H1 (cell line): ENCODE results near the gene ZNF548. TPM values are rescaled to one million over a fixed set of nuclear protein-coding genes. Genes with fewer than 3 reads are reported as not detected.

Experiments
- BCL11A ChIP-seq, 2 experiments: IDR thresholded peaks; one replicate each; pipeline ENCODE4 v1.6.1; 2011; ENCODE audit warnings: low read depth in 2 of 2, low read length in 2 of 2, mild to moderate bottlenecking in 2 of 2
- CREB1 ChIP-seq: IDR thresholded peaks from 2 replicates; pipeline ENCODE4 v1.6.1; 2012; ENCODE audit warnings: inconsistent platforms
- EGR1 ChIP-seq: IDR thresholded peaks from 2 replicates; pipeline ENCODE4 v1.6.1; 2011; ENCODE audit warnings: low read depth, low read length, borderline replicate concordance
- EZH2 ChIP-seq: fragments of 200-600 bp; sonication (generic); IDR thresholded peaks from 2 replicates; pipeline ENCODE4 v1.7.1; 2012; ENCODE audit warnings: low read depth, mild to moderate bottlenecking, moderate library complexity, low read length, inconsistent platforms; ENCODE audit not compliant: severe bottlenecking
- FOSL1 ChIP-seq: IDR thresholded peaks from 2 replicates; pipeline ENCODE4 v1.6.1; 2011; ENCODE audit warnings: mild to moderate bottlenecking, low read depth, low read length, moderate library complexity; ENCODE audit not compliant: insufficient read depth
- HDAC6 ChIP-seq: IDR thresholded peaks from one replicate; pipeline ENCODE4 v1.7.1; 2012; ENCODE audit warnings: low read depth, mild to moderate bottlenecking, inconsistent platforms, low read length, moderate library complexity
- KDM1A ChIP-seq: fragments of 200-600, 300-600 bp; sonication (generic); IDR thresholded peaks from 2 replicates; pipeline ENCODE4 v1.7.1; 2016; ENCODE audit warnings: mild to moderate bottlenecking, low read length, borderline replicate concordance
- KDM4A ChIP-seq: IDR thresholded peaks from one replicate; pipeline ENCODE4 v1.7.1; 2012; ENCODE audit warnings: low read depth, mild to moderate bottlenecking, moderate library complexity, low read length, inconsistent platforms; ENCODE audit not compliant: severe bottlenecking
- POLR2AphosphoS5 ChIP-seq: IDR thresholded peaks from 2 replicates; pipeline ENCODE4 v1.6.1; 2011; ENCODE audit warnings: low read depth, low read length
- POU5F1 ChIP-seq: IDR thresholded peaks from 2 replicates; pipeline ENCODE4 v1.6.1; 2011; ENCODE audit warnings: low read depth, mild to moderate bottlenecking, low read length, moderate library complexity
- RFX5 ChIP-seq: IDR thresholded peaks from 2 replicates; pipeline ENCODE4 v1.6.1; 2011; ENCODE audit warnings: low read depth, low read length, improper control_type of control experiment, borderline replicate concordance
- SAP30 ChIP-seq: fragments of 300-600 bp; sonication (generic); IDR thresholded peaks from 2 replicates; pipeline ENCODE4 v1.7.1; 2012; ENCODE audit warnings: low read length, moderate library complexity, mild to moderate bottlenecking, inconsistent platforms; ENCODE audit not compliant: insufficient read depth, insufficient replicate concordance
- SIRT6 ChIP-seq: IDR thresholded peaks from one replicate; pipeline ENCODE4 v1.7.1; 2012; ENCODE audit warnings: low read length, inconsistent platforms
- SP1 ChIP-seq: IDR thresholded peaks from 2 replicates; pipeline ENCODE4 v1.6.1; 2011; ENCODE audit warnings: low read depth, low read length
- SP2 ChIP-seq: IDR thresholded peaks from 2 replicates; pipeline ENCODE4 v1.6.1; 2012; ENCODE audit warnings: mild to moderate bottlenecking, low read length, inconsistent platforms
- SRF ChIP-seq: IDR thresholded peaks from 2 replicates; pipeline ENCODE4 v1.6.1; 2011; ENCODE audit warnings: mild to moderate bottlenecking, low read depth, low read length, moderate library complexity
- SUZ12 ChIP-seq: fragments of 200-600 bp; sonication (generic); IDR thresholded peaks from 2 replicates; pipeline ENCODE4 v1.6.1; 2012; ENCODE audit warnings: mild to moderate bottlenecking, inconsistent platforms, low read length, moderate library complexity, mixed read lengths
- TBP ChIP-seq: IDR thresholded peaks from 2 replicates; pipeline ENCODE4 v1.6.1; 2011; ENCODE audit warnings: low read depth, low read length, improper control_type of control experiment
- TEAD4 ChIP-seq: IDR thresholded peaks from 2 replicates; pipeline ENCODE4 v1.6.1; 2012; ENCODE audit warnings: low read depth, low read length, inconsistent platforms, mixed read lengths
- polyA plus RNA-seq, 7 experiments: library from polyadenylated mRNA; depleted of rRNA in 3 of 7; stranded (reverse) in 5 of 7; unstranded in 2 of 7; fragments of >200 nt in 5 of 7; fragments of 200-250 nt in 2 of 7; gene quantifications; 1 replicate in 5 of 7; 2 replicates in 1 of 7; 4 replicates in 1 of 7; pipeline versions ENCODE4 v1.2.1 to v1.2.3, GENCODE V29; 2011 to 2013; ENCODE audit warnings: missing spikeins in 2 of 7, mixed read lengths in 2 of 7
- total RNA-seq: library from RNA; stranded (reverse); fragmentation: NEBNext Ultra II Directional; extraction: Animal tissue kit (Norgen Biotek cat#: 25700); gene quantifications from 2 replicates; pipeline ENCODE4 v1.2.1, GENCODE V29; 2021
- TF ChIP-seq, protein P1 (sequence below): IDR thresholded peaks from 2 replicates; pipeline ENCODE4 v1.6.1; 2012; ENCODE audit warnings: inconsistent platforms
- TF ChIP-seq, protein P2 (sequence below): IDR thresholded peaks from 2 replicates; pipeline ENCODE4 v1.6.1; 2011; ENCODE audit warnings: low read depth, mild to moderate bottlenecking, low read length; ENCODE audit not compliant: insufficient read depth
- TF ChIP-seq, protein P3 (sequence below): IDR thresholded peaks from 2 replicates; pipeline ENCODE4 v1.6.1; 2012; ENCODE audit warnings: low read length, inconsistent platforms

Gene ZNF548
- total and polyA plus RNA-seq, 2 of the 8 experiments (the other 6 are each of a cell fraction or from before 2014, with no cell fraction given) = 7.4 to 9.9 TPM

DNA sequence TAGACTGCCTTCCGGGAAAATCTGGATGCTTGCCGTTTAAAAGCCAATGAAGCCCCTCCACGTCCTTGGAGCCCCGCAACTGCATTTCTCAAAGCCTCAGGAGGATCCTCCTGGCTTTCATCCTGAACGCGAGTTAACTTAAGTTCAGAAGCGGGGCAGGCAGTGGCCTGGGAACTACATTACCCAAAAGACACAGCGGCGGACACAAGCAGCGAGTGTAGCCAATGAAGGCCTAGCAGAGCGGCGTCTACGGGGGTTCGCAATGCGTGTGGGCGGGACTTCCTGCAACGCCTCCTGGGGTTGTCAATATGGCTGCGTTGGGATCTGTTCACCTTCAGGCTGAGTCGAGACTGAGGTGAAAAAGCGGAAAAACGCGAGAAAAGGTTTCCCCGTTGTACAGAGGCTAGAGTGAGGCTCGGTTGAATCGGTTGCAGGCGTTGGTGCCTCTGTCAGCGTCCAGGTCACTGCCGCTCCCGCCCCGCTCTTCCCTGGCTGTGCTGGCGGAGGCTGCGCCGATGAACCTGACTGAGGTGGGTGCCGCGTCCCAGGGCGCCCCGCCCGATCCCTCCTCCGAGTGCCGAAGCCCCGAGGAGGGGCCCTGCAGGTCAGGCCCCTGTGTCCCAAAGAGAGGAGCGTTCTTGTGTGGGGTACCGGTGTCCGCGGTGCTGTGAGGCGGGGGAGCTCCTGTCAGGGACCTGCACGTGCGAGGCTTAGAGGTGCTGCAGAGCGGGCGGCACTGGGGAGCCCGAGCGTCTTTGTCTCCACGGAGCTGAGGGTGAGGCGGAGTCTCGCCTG lies 21.4 kb downstream of the ZNF548 start, which contains the start of gene ZNF17 (continued):
- TF ChIP-seq TEAD4 = no peak
- TF ChIP-seq, protein P1, sequence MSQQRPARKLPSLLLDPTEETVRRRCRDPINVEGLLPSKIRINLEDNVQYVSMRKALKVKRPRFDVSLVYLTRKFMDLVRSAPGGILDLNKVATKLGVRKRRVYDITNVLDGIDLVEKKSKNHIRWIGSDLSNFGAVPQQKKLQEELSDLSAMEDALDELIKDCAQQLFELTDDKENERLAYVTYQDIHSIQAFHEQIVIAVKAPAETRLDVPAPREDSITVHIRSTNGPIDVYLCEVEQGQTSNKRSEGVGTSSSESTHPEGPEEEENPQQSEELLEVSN = no peak
- peak; percentile 45; the same call in 1 of the 2 replicates for TF ChIP-seq SP2
- 0 out of 2 replicates have a peak, but pooled peaks have one; percentile 25 for TF ChIP-seq POLR2AphosphoS5
- no peak for TF ChIP-seq EGR1
- no peak for TF ChIP-seq FOSL1
- TF ChIP-seq, protein P2, sequence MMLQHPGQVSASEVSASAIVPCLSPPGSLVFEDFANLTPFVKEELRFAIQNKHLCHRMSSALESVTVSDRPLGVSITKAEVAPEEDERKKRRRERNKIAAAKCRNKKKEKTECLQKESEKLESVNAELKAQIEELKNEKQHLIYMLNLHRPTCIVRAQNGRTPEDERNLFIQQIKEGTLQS = no peak
- no peak for TF ChIP-seq KDM1A
- no peak for TF ChIP-seq SIRT6
- peak; percentile 72 for TF ChIP-seq SAP30
- no peak for TF ChIP-seq RFX5
- no peak for TF ChIP-seq HDAC6
- no peak for TF ChIP-seq TBP
- TF ChIP-seq EZH2 = no peak
- no peak for TF ChIP-seq SRF
- no peak for TF ChIP-seq BCL11A (IDR thresholded peaks at IDR 0.05; ENCODE audit: low read depth in 2 of 2, low read length in 2 of 2)
- TF ChIP-seq SP1 = peak; percentile 87
- TF ChIP-seq POU5F1 = no peak
- TF ChIP-seq CREB1 = peak; percentile 81
- no peak for TF ChIP-seq SUZ12
- TF ChIP-seq, protein P3, sequence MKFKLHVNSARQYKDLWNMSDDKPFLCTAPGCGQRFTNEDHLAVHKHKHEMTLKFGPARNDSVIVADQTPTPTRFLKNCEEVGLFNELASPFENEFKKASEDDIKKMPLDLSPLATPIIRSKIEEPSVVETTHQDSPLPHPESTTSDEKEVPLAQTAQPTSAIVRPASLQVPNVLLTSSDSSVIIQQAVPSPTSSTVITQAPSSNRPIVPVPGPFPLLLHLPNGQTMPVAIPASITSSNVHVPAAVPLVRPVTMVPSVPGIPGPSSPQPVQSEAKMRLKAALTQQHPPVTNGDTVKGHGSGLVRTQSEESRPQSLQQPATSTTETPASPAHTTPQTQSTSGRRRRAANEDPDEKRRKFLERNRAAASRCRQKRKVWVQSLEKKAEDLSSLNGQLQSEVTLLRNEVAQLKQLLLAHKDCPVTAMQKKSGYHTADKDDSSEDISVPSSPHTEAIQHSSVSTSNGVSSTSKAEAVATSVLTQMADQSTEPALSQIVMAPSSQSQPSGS = no peak
- TF ChIP-seq KDM4A = peak; percentile 69
